H1 (cell line): ENCODE measurements around the gene CCDC77. TPM values are rescaled to one million over a fixed set of nuclear protein-coding genes. Genes with fewer than 3 reads are reported as not detected.

Source experiments
- polyA plus RNA-seq, 7 experiments: library from polyadenylated mRNA; depleted of rRNA in 3 of 7; stranded (reverse) in 5 of 7; unstranded in 2 of 7; fragments of >200 nt in 5 of 7; fragments of 200-250 nt in 2 of 7; gene quantifications; 1 replicate in 5 of 7; 2 replicates in 1 of 7; 4 replicates in 1 of 7; pipeline versions ENCODE4 v1.2.1 to v1.2.3, GENCODE V29; 2011 to 2013; ENCODE audit warnings: missing spikeins in 2 of 7, mixed read lengths in 2 of 7
- total RNA-seq: library from RNA; stranded (reverse); fragmentation: NEBNext Ultra II Directional; extraction: Animal tissue kit (Norgen Biotek cat#: 25700); gene quantifications from 2 replicates; pipeline ENCODE4 v1.2.1, GENCODE V29; 2021
- TF ChIP-seq, protein P1 (sequence below), 3 experiments: IDR thresholded peaks; 1 replicate in 2 of 3; 2 replicates in 1 of 3; pipeline versions ENCODE4 v1.5.1 to v1.6.1; 2011; ENCODE audit warnings: low read length in 3 of 3, mild to moderate bottlenecking in 3 of 3, inconsistent platforms in 2 of 3, low read depth in 1 of 3, moderate library complexity in 1 of 3; ENCODE audit not compliant: insufficient read depth in 1 of 3; ENCODE audit errors: control extremely low read depth in 1 of 3
- TF ChIP-seq, protein P2 (sequence below): IDR thresholded peaks from 2 replicates; pipeline ENCODE4 v1.6.1; 2011; ENCODE audit warnings: low read depth, mild to moderate bottlenecking, low read length; ENCODE audit not compliant: insufficient read depth

The CCDC77 gene
- total and polyA plus RNA-seq, 2 of the 8 experiments (the other 6 are each of a cell fraction or from before 2014, with no cell fraction given), result 10.3 to 30.4 TPM

DNA sequence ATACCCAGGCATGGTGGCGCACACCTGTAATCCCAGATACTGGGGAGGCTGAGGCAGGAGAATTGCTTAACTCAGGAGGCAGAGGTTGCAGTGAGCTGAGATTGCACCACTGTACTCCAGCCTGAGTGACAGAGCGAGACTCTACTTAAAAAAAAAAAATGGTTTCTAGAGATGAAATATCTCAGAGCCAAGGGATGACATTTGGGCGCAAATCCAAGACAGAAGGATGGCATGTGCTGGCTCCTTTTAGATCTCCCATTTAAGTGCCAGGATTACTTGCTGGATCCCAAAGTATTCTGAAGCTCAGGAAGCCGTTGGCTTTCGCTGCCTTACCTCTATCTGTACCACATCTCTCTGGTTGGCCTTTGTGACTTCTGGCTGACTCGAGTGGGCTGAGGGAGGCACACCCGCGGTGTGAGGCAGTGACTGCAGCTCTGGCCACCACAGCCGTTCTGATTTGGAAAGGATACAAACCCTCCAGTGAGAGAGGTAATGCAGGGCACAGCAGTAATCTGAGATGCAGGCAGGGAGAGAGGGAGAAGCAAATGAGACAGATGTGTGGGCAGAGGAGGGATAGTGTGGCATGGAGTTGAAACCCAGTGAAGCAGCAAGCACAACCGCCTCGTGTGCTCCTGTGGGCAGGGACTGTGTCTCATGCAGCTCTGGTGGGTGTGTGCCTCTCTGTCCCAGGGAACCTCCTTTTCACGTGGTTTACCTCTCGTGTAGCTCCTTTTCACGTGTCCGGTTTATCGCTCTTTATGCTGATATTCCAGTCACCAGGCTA, 63.2 kb downstream of the CCDC77 start (continued):
- TF ChIP-seq, protein P1, sequence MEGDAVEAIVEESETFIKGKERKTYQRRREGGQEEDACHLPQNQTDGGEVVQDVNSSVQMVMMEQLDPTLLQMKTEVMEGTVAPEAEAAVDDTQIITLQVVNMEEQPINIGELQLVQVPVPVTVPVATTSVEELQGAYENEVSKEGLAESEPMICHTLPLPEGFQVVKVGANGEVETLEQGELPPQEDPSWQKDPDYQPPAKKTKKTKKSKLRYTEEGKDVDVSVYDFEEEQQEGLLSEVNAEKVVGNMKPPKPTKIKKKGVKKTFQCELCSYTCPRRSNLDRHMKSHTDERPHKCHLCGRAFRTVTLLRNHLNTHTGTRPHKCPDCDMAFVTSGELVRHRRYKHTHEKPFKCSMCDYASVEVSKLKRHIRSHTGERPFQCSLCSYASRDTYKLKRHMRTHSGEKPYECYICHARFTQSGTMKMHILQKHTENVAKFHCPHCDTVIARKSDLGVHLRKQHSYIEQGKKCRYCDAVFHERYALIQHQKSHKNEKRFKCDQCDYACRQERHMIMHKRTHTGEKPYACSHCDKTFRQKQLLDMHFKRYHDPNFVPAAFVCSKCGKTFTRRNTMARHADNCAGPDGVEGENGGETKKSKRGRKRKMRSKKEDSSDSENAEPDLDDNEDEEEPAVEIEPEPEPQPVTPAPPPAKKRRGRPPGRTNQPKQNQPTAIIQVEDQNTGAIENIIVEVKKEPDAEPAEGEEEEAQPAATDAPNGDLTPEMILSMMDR (IDR thresholded peaks at IDR 0.05; ENCODE audit: control extremely low read depth in 1 of 3, insufficient read depth in 1 of 3, low read depth in 1 of 3, low read length in 3 of 3), result no peak
- TF ChIP-seq, protein P2, sequence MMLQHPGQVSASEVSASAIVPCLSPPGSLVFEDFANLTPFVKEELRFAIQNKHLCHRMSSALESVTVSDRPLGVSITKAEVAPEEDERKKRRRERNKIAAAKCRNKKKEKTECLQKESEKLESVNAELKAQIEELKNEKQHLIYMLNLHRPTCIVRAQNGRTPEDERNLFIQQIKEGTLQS, result no peak
